Activated naive CD4-positive, alpha-beta T cell treated with anti-CD3 and anti-CD28 coated beads, Interleukin-2, amount 50 U/mL, for 16 hours (primary cell): Measurements from ENCODE around the gene NCS1.

Experiments
- DNase-seq: peaks from one replicate; pipeline ENCODE4 v3.0.0-alpha.2; 2020

The NCS1 gene

DNA sequence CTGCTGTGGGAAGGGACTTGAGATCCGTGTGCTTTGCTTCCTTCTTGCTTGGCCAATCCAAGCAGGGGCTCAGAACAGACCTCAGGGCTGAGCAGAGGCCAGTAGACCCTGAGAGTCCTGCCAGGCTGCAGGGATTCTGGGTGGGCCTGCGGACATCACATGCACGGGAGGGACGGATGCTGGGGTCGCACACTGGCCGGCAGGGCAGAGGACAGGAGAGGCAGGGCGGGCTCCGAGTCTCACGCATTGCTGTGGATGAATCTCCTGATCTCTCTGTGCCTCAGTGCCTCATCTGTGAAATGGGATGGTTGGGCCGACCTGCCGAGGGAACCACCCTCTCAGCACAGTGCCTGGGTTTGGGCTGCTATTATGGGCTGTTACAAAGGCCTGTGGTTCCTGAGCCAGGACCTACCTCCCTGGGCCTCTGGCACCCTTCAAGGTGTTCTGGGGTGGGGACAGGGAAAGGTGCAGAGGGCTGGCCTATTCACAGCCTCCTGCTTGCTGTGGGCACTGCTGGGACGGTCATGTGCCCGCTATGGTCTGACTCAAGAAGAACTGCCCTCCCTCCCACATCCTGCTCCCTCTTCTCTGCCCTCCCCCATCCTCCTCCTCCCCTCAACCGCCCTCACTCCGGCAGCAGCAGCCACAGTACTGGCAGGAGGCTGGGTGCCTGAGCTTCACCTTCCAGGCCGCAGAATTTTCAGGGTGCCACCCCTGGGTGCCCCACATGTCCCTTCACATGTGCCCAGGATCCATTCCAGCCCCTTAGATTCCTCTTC, 43.3 kb downstream of the NCS1 start:
- DNase-seq: no peak

DNA sequence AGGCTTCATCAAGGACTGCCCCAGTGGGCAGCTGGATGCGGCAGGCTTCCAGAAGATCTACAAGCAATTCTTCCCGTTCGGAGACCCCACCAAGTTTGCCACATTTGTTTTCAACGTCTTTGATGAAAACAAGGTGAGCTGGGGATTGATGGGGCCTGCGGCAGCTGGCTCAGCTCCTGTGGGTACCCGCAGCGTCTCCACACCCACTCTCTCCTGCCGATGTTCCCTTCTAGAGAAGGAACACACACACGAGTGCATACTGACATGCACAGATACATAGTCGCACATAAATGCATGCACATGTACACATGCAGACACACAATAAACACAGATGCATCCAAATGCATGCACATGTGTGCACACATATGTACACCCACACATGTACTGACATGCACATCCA, 45.6 kb downstream of the NCS1 start:
- DNase-seq: no peak

GRCh38 chr9:130219661-130220096, 47.5 kb downstream of the NCS1 start:
- no peak for DNase-seq

GRCh38 chr9:130220352-130220751, 48.1 kb downstream of the NCS1 start:
- DNase-seq: no peak

DNA sequence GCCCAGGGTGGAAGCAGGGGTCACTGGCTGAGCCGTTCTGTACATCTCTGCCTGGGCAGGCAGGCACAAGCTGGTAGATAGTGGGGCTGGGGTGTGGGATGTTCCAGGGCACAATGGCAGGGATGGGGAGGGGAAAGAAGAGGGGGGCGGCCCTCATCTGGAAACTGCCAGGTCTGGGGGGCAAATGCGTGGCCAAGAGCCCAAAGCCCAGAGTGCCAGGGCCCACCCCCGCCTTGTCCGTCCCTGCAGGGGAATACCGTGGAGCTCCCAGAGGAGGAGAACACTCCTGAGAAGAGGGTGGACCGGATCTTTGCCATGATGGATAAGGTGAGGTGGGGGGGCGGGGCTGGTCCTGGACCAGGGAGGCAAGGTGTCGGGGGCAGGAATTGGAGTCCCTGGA, 50.6 kb downstream of the NCS1 start:
- no peak for DNase-seq

- DNase-seq: no peak
Observed at GRCh38 chr9:130225071-130225470, 52.9 kb downstream of the NCS1 start.

DNA sequence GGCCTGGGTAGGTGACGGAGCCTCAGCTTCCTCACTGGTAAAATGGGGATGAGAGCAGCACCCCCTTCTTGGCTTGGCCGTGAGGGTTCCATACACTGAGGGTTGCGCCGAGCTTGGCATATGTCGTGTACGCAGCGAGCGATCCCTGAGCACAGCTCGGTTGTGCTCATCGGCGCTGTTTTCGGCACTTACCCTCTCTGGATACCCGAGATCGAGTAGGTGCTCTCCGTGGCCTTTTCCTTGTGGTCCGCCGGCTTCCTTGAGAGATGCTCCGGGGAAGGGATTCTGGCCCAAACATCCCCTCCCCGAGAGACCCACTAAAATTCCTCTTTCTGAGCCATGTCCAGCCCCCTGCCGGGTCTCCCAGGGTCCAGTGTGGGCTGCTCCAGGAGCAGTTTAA, 53.4 kb downstream of the NCS1 start:
- DNase-seq: no peak

DNA sequence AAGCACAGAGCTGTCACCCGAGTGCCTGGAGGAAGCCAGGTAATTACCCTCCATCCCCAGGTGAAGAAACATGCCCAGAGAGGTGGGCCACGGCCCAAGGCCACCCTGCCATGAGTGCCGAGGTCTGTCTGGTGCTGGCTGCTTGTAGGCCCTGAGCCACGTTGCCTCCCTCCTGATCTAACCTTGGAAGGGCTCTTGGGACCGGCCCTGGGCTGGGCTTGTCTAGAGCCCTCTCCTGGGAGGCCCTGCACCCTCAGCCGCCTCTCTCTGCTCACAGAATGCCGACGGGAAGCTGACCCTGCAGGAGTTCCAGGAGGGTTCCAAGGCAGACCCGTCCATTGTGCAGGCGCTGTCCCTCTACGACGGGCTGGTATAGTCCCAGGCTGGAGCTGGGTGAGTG, 53.9 kb downstream of the NCS1 start:
- DNase-seq: no peak

DNA sequence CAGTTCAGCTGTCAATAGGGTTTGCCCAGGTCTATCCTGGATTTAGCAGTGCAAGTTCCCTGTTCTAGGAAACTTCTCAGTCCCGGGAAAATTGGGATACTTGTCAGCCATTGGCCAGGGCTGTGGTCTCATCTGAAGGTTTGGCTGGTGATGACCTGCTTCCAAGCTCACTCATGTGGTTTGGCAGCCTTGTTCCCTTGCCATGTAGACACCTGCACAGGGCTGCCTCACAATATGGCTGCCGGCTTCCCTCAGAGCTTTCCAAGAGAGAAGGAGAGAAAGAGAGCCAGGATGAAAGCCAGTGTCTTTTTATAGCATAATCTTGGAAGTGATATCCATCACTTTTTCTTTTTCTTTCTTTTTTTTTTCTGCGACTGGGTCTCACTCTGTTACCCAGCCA, 55.6 kb downstream of the NCS1 start:
- no peak for DNase-seq

DNA sequence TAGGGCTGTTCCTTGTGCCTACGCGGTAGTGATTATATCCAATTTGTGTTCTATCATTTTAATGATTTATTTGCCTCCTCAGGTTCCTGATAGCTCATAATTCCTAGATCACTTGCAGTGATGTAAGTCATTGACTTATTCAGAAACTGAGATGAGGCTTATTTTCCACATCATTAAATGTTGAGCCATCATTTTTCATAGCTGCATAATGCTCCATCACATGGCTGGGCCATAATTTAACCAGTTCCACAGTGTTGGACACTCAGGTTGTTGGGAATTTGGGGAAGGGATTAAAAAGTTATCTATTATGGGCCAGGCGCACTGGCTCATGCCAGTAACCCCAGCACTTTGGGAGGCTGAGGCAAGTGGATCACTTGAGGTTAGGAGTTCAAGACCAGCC, 57.6 kb downstream of the NCS1 start:
- no peak for DNase-seq

- no peak for DNase-seq
Observed at GRCh38 chr9:130230631-130231030, 58.4 kb downstream of the NCS1 start.

DNA sequence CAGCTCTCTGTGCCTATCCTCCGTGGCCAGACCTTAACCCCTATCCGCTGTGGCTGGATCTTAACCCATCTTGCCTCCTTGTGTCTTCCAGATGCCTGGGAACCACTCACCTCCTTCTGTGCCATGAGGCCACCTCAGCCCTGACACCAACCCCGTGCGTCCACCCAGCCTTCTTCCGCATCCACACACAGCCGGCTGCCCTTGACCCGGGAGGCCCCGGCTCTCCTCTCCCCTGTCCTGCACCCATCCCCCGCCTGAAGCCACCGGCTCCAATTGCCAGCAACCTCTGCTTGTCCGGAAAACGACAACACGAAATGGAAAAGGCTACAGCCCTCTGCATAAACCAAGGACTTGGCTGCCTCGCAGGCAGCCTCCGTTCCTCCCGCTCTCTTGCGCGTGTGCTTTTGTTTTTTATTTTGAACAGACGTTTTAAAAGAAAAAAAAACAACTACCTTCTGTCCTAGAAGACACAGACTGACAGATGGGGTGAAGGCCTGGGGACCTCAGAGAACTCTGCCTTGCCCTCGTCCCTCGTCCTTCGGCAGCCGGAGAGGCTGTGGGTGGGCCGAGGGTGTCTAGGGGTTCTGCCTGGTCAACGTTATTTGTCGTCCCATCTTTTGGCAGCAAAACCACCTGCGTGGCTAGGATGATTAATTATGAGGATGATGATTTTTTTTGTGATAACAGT, 60.8 kb downstream of the NCS1 start:
- DNase-seq: no peak

DNA sequence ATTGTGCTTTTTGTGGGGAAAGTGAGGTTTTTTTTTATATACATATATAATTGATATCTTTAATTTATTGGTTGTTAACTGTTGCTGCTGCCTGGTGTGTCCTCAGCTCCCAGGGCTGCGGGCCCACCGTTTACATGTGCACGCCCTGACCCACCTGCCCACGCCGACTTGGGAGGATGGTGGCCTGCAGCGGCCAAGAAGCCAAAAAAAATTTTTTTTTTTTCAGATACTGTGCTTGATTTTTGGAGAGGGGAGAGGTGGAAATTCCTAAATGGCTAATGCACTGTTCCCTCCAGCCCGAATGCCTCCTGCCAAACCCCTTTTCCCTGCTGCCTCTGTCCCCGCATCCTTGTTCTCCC, 61.4 kb downstream of the NCS1 start:
- no peak for DNase-seq

DNA sequence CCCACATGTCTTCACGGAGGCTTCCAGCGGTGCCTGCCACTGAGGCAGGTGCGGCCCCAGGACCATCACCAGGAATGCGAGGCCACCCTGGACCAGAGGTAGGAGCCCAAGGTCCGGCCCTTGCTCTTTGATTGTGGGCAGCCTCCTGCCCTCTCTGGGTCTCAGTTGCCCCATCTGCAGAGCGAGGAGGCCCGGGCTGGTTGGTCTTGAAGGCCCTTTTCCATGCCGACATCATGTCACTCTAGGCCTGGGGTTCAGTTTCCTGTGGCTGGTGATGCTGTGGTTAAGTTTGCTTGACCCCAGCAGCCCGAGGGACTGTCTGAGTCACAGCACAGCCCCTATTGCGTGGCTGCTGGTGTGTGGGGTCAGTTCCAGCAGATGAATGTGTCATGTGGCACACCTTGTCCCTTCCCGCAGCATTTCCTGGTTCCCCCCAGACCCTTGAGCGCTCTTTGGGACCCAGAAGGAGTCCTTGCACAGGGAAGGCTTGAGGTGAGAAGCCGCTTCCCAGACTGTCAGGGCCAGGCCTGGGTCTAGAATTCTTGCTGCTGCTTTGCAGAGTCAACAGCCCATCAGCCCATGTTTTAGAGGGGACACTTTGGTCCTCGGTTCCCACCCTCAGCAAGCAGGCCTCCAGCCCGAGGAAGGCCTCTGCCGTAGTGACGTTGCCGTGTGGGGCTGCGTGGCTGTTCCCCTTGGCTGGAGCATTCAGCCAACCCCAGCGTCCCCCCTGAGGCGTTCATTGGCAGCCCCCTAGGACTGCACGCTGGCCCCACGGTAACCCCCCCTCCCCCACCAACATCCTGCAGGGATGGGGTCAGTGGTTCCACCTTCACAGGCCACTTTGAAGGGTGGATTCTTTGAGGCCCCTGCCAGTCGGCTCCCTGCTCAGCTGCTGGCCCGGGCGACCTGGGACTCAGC, 62.4 kb downstream of the NCS1 start:
- no peak for DNase-seq

DNA sequence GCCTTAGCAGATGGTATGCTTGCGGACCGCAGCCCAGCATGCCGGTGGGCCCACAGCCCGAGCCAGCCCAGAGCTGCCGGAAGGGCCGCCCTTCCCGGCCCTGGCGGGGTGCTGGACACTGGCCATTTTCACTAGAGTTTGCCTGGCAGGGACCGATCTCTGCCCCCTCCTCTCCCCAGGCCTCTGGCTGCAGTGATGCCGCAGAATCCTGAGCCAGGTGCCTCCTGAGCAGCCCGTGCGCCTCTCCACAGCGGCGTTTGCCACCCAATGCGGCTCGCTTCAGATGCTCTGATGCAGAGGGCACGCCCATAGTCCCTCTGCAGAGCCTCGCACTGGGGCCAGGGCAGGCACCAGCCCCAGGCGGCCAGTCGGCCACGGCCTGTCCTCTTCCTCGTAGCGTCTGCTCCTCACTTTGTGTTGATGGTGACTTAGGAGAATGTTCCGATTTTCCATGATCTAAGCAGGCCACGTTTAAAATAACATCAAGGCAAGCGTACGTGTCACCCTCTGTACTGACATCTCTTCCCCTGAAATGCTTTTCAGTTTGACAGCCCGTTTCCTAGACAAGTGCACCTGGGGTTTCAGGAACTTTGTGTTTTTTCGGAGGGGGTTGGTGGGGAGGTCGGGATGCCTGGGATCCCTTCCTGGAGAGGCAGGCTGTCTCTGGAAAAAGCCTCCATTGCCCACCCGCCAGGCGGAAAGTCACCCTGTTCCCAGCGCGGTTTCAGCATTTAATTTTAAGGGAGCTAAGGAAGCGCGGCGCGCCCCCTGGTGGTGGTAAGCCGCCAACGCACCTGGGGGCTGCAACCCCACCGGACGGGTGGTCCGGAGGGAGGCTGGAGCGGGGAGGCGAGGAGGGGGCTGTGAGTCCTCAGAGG, 63.6 kb downstream of the NCS1 start:
- peak; percentile 65 for DNase-seq

GRCh38 chr9:130236436-130236985, 64.3 kb downstream of the NCS1 start:
- DNase-seq: no peak

GRCh38 chr9:130237076-130237475, 64.9 kb downstream of the NCS1 start:
- DNase-seq: no peak

DNA sequence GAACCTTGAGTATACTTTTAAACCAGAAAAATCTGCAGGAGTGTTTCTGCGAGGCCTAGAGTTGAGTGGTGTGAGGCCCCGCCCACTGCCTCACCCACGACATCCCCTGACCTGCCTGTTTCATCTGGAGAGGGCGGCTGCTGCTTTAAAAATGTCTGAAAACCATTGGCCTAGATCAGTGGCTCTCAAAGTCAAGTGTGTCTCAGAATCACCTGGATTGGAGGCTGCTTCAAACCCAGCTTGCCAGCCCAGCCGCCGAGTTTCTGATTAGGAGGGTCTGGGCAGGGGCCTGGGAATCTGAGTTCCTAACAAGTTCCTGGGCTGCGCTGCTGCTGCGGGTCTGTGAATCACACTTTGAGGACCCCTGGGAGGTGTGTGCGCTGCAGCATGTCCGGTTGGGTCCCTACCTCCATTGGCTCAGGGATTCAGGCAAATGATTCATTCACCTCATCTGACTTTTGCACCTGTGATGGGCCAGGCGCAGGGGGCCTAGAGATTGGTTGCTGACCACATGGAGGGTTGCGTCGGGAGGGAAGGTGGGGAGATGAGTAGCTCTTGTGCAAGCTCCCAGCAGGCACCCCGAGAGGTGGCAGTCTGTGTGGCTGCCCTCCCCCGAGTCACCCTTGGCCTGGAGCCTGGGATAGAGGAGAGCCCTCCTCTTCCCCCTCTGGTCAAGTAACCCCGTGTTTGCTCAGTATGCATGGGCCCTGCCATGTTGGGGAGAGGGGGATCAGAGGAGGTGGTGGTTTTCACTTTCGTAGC, 65.7 kb downstream of the NCS1 start:
- DNase-seq: no peak

GRCh38 chr9:130239363-130239695, 67.1 kb downstream of the NCS1 start:
- DNase-seq: no peak

- peak; percentile 43 for DNase-seq
Observed at GRCh38 chr9:130239741-130240241, 67.6 kb downstream of the NCS1 start.
